ENCODE measurements around the gene PTCH1.

- TF ChIP-seq EZH2 (IDR thresholded peaks at IDR 0.05), result no peak
- TF ChIP-seq POLR2AphosphoS5 (IDR thresholded peaks at IDR 0.05; ENCODE audit: borderline replicate concordance, low read depth, low read length), result no peak
- TF ChIP-seq FOXP2 (optimal IDR thresholded peaks at IDR 0.05; ENCODE audit: control extremely low read depth, extremely low read length, insufficient read depth), result no peak
These were observed 103.0 kb downstream of the PTCH1 start for GRCh38 chr9:95413793-95414192.
